ENCODE measurements around the gene KREMEN1. TPM values are rescaled to one million over a fixed set of nuclear protein-coding genes. Genes with fewer than 3 reads are reported as not detected.

KREMEN1 gene
- polyA plus RNA-seq, 3 donors = 2.5 to 18.4 (median 9.4) TPM

GRCh38 chr22:29138556-29139305 lies 65.9 kb downstream of the KREMEN1 start:
- H3K27ac ChIP-seq (ENCODE audit: low read depth, low read length) = no peak overlapping the region
- WGBS, 3 donors = 95 to 96% (median 96%) methylated on average over 13 of the region's 13 CpGs

- no peak overlapping the region for H3K27ac ChIP-seq (ENCODE audit: low read depth, low read length)
- WGBS, 3 donors = 51 to 61% (median 54%) methylated on average over 8 of the region's 8 CpGs
These were observed 67.3 kb downstream of the KREMEN1 start for GRCh38 chr22:29139965-29140782.

GRCh38 chr22:29141078-29141688 lies 68.3 kb downstream of the KREMEN1 start:
- no peak overlapping the region for H3K27ac ChIP-seq (ENCODE audit: low read depth, low read length)
- 63 to 90% (median 70%) methylated on average over 10 of the region's 10 CpGs for WGBS, 3 donors

GRCh38 chr22:29142116-29142515 lies 69.3 kb downstream of the KREMEN1 start:
- WGBS, 3 donors = 76 to 92% (median 78%) methylated on average over 5 of the region's 5 CpGs

GRCh38 chr22:29143941-29144785 lies 71.3 kb downstream of the KREMEN1 start:
- H3K27ac ChIP-seq (ENCODE audit: low read depth, low read length) = no peak overlapping the region
- 82 to 89% (median 88%) methylated on average over 16 of the region's 16 CpGs for WGBS, 3 donors

More at GRCh38 chr22:29142116-29142515, 69.3 kb downstream of the KREMEN1 start:
- no peak overlapping the region for H3K27ac ChIP-seq (ENCODE audit: low read depth, low read length)

- 88 to 91% (median 91%) methylated on average over 14 of the region's 14 CpGs for WGBS, 3 donors
- no peak overlapping the region for H3K27ac ChIP-seq (ENCODE audit: low read depth, low read length)
These were observed 71.9 kb downstream of the KREMEN1 start for GRCh38 chr22:29144786-29145160.

- no peak overlapping the region for H3K27ac ChIP-seq (ENCODE audit: low read depth, low read length)
- 69 to 76% (median 69%) methylated on average over 25 to 27 of the region's 27 CpGs for WGBS, 3 donors
These were observed 72.7 kb downstream of the KREMEN1 start for GRCh38 chr22:29145321-29146072.

GRCh38 chr22:29146091-29146560 lies 73.3 kb downstream of the KREMEN1 start:
- H3K27ac ChIP-seq (ENCODE audit: low read depth, low read length) = no peak overlapping the region
- 78 to 84% (median 82%) methylated on average over 14 of the region's 14 CpGs for WGBS, 3 donors

GRCh38 chr22:29146771-29147170 lies 73.9 kb downstream of the KREMEN1 start:
- 84 to 92% (median 91%) methylated on average over 9 of the region's 9 CpGs for WGBS, 3 donors
- H3K27ac ChIP-seq (ENCODE audit: low read depth, low read length) = no peak overlapping the region

GRCh38 chr22:29147331-29147899 lies 74.6 kb downstream of the KREMEN1 start:
- 77 to 82% (median 82%) methylated on average over 9 of the region's 9 CpGs for WGBS, 3 donors
- no peak overlapping the region for H3K27ac ChIP-seq (ENCODE audit: low read depth, low read length)

GRCh38 chr22:29148036-29148435 lies 75.2 kb downstream of the KREMEN1 start:
- 81 to 88% (median 86%) methylated on average over 6 of the region's 6 CpGs for WGBS, 3 donors
- H3K27ac ChIP-seq (ENCODE audit: low read depth, low read length) = no peak overlapping the region

GRCh38 chr22:29148826-29149225 lies 76.0 kb downstream of the KREMEN1 start:
- H3K27ac ChIP-seq (ENCODE audit: low read depth, low read length) = no peak overlapping the region
- WGBS, 3 donors = 81 to 96% (median 87%) methylated on average over 10 of the region's 10 CpGs

- 52 to 79% (median 71%) methylated on average over 16 of the region's 16 CpGs for WGBS, 3 donors
- H3K27ac ChIP-seq (ENCODE audit: low read depth, low read length) = no peak overlapping the region
These were observed 77.2 kb downstream of the KREMEN1 start for GRCh38 chr22:29149841-29150555.

- 86 to 94% (median 93%) methylated on average over 9 of the region's 9 CpGs for WGBS, 3 donors
- no peak overlapping the region for H3K27ac ChIP-seq (ENCODE audit: low read depth, low read length)
These were observed 77.9 kb downstream of the KREMEN1 start for GRCh38 chr22:29150701-29151100.

GRCh38 chr22:29151316-29151715 lies 78.5 kb downstream of the KREMEN1 start:
- 94 to 97% (median 96%) methylated on average over 7 of the region's 7 CpGs for WGBS, 3 donors
- H3K27ac ChIP-seq (ENCODE audit: low read depth, low read length) = no peak overlapping the region

GRCh38 chr22:29152045-29152953 lies 79.5 kb downstream of the KREMEN1 start:
- WGBS, 3 donors = 36 to 71% (median 42%) methylated on average over 13 of the region's 13 CpGs
- H3K27ac ChIP-seq (ENCODE audit: low read depth, low read length) = peak overlapping the region; percentile 81

Measured in adipose tissue (tissue), 3 donors.